GM19397 (cell line): ENCODE results near the gene ZNRF2.

ENCODE experiments used
- ATAC-seq: cut with Tn5 transposase; IDR thresholded peaks from one replicate; pipeline ENCODE4 v1.9.1; 2021; ENCODE audit warnings: mild to moderate bottlenecking, moderate library complexity; ENCODE audit not compliant: unreplicated experiment

Gene ZNRF2

GRCh38 chr7:30284298-30285066 lies at the start of gene ZNRF2:
ZNRF2 (plus strand) TSS chr7:30284597; CDS start chr7:30285358, 761 bp downstream.
- peak; percentile 87 for ATAC-seq

DNA sequence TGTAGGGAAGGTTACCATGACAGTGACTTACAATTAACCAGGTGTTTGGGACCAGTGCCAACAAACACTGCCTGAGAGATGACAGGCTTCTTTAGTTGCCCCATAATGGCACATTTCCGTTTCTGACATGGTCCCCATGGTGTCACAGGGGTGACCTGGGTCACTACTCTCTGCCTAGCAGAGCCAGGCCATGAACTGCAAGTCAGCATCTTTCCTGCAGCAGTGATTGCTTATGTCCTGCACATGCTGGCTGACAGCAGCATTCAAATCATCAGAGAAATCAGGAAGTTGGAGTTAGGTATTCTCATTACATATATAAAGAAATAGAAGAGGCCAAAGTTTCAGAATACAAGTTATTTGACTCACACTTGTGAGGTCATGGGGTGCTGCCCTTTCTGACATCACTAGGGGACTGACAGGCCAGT lies 47.1 kb upstream of the ZNRF2 start:
- no peak for ATAC-seq

DNA sequence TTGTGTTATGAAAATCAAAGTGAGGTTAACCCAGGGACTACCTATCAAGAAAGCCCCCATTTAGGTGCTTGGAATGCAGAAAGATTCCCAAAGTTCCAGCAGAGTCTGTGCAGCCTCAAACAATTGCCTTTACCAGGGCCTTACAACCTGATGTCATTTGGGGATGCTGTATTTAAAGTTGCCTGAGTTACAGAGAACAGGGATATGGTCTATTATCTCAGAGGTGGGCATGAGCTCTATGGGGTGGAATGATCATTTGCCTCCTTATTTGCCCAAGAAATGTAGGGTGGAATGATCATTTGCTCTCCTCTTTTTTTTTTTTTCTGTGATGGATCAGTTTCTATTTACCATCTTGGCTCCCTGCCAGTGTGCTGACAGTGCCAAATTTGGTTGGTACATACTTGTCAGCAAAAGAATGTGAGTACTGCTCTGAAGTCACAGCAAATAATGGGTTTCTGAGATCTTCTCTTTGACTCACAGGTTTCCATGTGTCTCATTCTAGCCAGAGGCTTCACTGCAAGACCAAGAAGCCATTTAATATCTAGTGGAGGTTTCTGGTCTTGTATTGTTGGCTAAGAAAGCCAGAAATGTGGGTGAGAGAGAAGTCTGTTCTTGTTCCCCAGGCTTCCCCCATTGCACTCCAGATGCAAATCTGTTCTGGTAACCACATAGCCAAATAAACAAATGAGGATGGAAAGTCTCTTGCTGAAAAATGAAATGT lies 45.5 kb upstream of the ZNRF2 start:
- no peak for ATAC-seq

- ATAC-seq: no peak
Measured at GRCh38 chr7:30240106-30240800, 44.1 kb upstream of the ZNRF2 start.

DNA sequence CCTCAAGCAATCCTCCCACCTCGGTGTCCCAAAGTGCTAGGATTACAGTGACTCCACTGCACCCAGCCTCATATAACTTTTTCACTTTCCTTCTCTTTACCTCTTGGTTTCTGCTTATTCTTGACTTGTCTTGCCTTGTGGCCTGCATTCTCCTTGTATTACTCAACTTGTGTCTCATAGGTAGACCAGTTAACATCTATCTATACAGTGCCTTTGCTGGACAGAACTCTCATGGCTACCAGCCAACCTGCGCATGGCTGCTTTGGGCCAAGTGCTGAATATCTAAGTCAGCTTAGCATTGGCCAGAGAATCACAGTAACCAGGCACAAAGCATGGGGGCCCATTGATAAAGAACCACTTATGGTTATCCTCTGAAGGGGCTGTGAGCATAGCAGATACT lies 42.6 kb upstream of the ZNRF2 start:
- ATAC-seq: no peak

DNA sequence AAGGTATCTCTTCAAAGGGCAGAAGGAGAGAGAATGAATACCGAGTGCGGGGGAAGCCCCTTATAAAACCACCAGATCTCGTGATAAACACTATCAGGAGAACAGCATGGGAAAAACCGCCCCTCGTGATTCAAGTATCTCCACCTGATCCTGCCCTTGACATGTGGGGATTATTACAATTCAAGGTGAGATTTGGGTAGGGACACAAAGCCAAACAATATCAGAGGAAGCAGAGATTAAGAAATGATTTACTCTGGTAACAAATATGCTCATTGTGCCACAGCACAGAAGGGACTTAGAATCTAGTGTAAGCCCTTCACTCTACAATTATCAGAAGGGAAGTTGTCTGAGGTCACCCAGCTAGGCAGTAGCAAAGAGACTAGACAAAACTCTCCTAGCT lies 40.1 kb upstream of the ZNRF2 start:
- ATAC-seq: no peak

- no peak for ATAC-seq
Measured at GRCh38 chr7:30245913-30246312, 38.5 kb upstream of the ZNRF2 start.

DNA sequence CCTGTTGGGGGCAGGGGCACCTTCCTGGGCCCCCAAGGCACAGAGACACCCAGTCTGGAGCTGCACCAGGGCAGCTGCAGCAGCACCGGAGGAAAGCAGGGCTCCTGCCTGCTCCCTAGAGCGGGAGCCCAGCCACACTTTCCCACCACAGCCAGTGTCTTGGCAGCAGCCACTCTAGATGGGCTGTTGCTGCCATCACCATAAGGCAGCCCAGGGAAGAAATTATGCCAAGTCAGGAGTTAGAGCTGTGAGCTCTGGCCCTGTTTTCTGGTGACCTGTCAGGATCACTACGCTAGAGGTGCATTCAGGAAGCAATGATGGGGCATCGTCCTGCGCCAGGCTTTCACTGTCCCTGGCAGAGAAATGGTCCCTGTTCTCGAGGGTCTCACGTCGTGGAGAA lies 38.0 kb upstream of the ZNRF2 start:
- ATAC-seq: no peak

DNA sequence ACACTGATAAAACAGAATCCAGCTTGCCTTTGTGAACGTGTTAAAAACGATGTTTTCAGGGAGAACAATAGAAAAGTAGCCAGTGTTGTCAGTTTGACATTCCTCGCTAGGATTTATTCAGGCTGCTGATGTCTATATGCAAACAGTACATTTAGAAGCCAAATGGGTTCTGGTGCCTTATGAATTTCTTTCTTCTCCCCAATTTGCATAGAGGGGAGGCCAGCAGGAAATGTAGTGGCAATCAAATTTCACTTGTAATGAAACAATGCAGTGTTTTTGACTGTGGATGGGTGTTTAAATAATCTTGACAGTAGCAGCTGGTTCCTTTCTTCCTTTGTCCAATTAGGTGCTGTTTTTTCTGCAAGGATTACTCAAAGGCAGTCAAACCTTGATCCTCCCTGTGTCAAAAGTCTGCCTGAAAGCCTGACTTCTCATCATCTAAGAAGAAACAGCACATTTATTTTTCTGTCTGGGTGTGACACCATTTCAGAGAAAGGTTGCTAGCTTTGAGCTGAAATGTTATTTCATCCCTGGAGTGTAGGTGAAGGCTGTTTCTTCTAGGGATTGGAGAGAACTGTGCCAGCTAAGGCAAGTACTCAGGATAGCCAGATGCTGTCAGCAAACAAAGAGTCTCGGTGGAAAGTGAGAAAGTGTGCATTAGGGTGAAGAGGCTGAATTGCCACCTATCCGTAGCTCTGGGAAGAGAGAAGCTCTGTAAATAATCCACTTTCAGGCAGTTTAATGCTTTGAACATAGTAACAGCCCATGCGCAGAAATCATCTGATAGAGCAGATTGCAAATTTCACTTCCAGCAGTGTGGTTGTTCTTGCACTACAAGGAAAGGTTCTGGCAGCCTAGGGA lies 36.6 kb upstream of the ZNRF2 start:
- ATAC-seq: no peak

DNA sequence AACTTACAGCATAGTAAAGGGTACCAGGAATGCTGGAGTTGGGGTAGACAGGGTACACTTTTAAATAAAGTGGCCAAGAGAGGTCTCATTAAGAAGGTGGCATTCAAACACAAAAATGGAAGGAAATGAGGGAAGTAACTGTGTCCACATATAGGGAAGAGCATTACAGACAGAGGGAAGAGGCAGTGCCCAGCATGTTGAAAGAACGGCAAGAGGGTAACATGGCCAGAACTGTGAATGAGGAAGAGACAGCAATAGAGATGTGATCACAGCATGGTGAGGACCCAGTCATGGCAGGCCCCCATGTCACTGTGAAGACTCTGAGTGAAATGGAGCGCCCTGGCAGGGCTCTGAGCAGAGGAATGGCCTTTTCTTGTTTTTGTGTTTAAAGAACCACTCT lies 35.1 kb upstream of the ZNRF2 start:
- no peak for ATAC-seq

DNA sequence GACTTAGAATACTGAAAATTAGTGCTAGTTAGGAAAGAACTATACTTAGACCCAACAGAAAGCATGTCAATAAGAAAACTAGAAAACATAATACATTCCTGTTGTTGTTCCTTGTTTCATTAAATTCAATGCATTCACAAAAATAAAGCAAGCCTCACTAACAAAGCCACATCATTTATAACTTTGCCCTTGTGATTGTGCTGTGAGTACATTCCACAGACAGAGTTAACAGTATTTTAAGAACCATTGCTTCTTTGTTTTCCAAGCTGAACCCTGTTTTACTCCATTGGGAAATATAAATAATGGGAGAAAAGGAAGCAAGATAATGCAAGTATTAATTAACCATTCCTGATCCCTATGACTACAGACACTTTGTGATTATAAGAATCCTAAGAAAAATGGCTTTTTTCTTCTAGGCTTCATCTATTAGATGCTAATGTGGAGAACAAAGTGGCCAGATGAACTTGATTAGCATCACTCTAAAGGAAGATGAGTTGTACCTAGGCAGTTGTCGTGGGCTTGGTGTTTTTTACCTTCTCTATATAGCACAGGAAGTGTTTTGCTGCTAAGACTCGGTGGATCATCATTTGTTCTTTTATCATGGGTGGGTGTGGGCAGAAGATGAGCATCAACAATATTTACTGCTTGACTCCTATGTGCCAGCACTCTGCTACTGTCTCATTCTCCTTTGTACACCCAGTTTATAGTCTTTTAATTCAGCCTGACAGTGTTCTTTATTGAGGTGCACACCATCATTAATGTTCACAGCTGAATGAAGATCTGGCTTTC lies 34.2 kb upstream of the ZNRF2 start:
- ATAC-seq: no peak

GRCh38 chr7:30251708-30252329 lies 32.6 kb upstream of the ZNRF2 start:
- ATAC-seq: no peak

GRCh38 chr7:30252885-30253795 lies 31.3 kb upstream of the ZNRF2 start:
- ATAC-seq: no peak

GRCh38 chr7:30253796-30254165 lies 30.6 kb upstream of the ZNRF2 start:
- no peak for ATAC-seq

GRCh38 chr7:30254248-30254647 lies 30.1 kb upstream of the ZNRF2 start:
- no peak for ATAC-seq

- ATAC-seq: no peak
Measured at GRCh38 chr7:30254717-30255063, 29.7 kb upstream of the ZNRF2 start.

DNA sequence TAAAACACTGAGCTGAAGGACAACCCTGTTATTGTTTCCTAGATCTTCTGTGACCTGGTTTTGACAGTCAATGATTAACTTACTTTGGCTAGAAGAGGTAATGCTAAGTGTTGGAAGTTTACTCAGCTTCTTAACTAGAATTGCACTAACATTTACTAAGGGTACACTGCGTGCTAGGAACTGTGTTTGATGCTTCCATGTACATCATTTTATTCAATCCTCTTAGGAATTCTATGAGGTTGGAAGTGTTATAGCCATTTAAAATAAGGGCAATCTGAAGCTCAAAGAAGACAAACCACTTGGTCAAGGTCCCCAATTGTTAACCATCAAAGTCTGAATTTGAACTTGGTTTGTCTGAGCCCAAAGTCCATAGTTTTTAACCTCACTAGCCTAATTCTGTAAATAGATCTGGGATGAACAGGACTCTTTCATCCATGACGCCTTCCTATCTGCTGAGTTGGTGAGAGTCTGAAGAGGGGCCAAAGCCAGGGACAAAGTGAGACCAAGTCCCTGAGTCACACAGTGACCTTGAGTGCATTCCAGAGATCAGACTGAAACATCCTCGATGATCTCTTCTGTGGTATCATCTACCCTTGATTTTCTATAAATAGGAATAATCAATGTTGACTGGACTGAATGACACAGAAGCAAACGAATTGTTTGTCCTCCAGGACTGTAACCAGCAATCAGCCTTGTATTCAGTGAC lies 29.2 kb upstream of the ZNRF2 start:
- ATAC-seq: no peak

DNA sequence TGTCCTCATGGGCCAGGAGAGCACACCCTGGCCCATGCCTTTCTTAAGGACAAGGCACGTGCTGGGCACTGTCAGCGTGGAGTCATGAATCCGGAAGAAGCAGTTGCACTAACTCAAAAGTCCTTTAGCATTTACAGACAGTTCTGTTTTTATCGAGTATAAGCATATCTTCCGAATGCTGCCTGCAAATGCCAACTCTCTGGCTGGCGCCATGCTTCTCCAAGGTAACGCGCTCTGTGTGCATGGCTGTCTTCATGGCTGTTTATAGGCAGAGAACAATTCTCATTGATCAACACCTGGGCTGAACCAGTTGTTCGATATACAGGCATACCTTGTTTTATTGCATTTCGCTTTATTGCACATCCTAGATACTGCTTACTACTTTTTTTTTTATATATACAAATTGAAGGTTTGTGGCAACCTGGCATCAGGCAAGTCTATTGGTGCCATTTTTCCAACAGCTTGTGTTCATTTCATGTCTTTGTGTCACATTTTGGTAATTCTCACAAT lies 28.0 kb upstream of the ZNRF2 start:
- ATAC-seq: no peak
